IMR-90 (cell line): ENCODE measurements around the gene NLGN1. TPM values are rescaled to one million over a fixed set of nuclear protein-coding genes. Genes with fewer than 3 reads are reported as not detected.

Experiments
- ATAC-seq: fragments of 200-7000 bp; cut with Tn5 transposase; 2 replicates; pipeline ENCODE4 v1.9.1; 2020; ENCODE audit warnings: low read depth, mild to moderate bottlenecking, moderate library complexity
- BruUV-seq: library from RNA; stranded (reverse); fragments of 400-500 nt; replicated peaks from 2 replicates; lab custom pipeline; 2021; lab: Mats Ljungman, UMichigan
- CTCF ChIA-PET: fragments of 300-600 bp; formaldehyde crosslinking; extraction: SDS; loops from one replicate; lab custom pipeline; 2021; ENCODE audit warnings: antibody characterized with exemption; lab: Yijun Ruan, JAX
- POLR2A ChIA-PET: fragments of 300-600 bp; sonication (Branson Sonifier 250); formaldehyde crosslinking; loops from one replicate; lab custom pipeline; 2022; ENCODE audit warnings: antibody characterized with exemption; ENCODE audit not compliant: unreplicated experiment; lab: Charles Lee
- DNase-seq: peaks from one replicate; pipeline ENCODE4 v3.0.0; 2013
- H2AFZ ChIP-seq: replicated peaks from 2 replicates; pipeline ENCODE3; 2013; ENCODE audit warnings: low read length, mild to moderate bottlenecking; ENCODE audit not compliant: poor library complexity
- H2AK5ac ChIP-seq: 2 replicates; pipeline ENCODE4 v1.6.1; 2013; ENCODE audit warnings: low read depth, low read length, inconsistent platforms
- H2AK9ac ChIP-seq: replicated peaks from 2 replicates; pipeline ENCODE3; 2013; ENCODE audit warnings: mild to moderate bottlenecking, low read depth, low read length, moderate library complexity; ENCODE audit not compliant: poor library complexity
- H2BK120ac ChIP-seq: 2 replicates; pipeline ENCODE4 v1.6.1; 2013; ENCODE audit warnings: low read depth, low read length, inconsistent platforms
- H2BK15ac ChIP-seq: 3 replicates; pipeline ENCODE4 v1.6.1; 2013; ENCODE audit warnings: low read depth, low read length, inconsistent platforms
- H2BK20ac ChIP-seq: 2 replicates; pipeline ENCODE4 v1.6.1; 2013; ENCODE audit warnings: low read depth, mild to moderate bottlenecking, inconsistent platforms, low read length, moderate library complexity
- H2BK5ac ChIP-seq: 2 replicates; pipeline ENCODE4 v1.6.1; 2013; ENCODE audit warnings: mild to moderate bottlenecking, low read depth, low read length, inconsistent platforms; ENCODE audit not compliant: poor library complexity, severe bottlenecking
- H3K14ac ChIP-seq: replicated peaks from 2 replicates; pipeline ENCODE4 v1.6.1; 2013; ENCODE audit warnings: low read depth, low read length, inconsistent platforms
- H3K18ac ChIP-seq: 2 replicates; pipeline ENCODE4 v1.6.1; 2013; ENCODE audit warnings: low read depth, low read length, control low read depth
- H3K23ac ChIP-seq: 2 replicates; pipeline ENCODE4 v1.6.1; 2013; ENCODE audit warnings: low read depth, low read length, inconsistent platforms
- H3K27ac ChIP-seq: 2 replicates; pipeline ENCODE4 v1.5.1; 2013; ENCODE audit warnings: mild to moderate bottlenecking, control low read depth, low read length; ENCODE audit not compliant: insufficient read depth
- H3K27me3 ChIP-seq: 2 replicates; pipeline ENCODE4 v1.6.1; 2013; ENCODE audit warnings: low read length; ENCODE audit not compliant: control insufficient read depth, insufficient read depth
- H3K36me3 ChIP-seq: 2 replicates; pipeline ENCODE4 v1.6.1; 2013; ENCODE audit warnings: low read length, mixed read lengths; ENCODE audit not compliant: control insufficient read depth, insufficient read depth
- H3K4ac ChIP-seq: 2 replicates; pipeline ENCODE4 v1.6.1; 2013; ENCODE audit warnings: low read depth, low read length, inconsistent platforms
- H3K4me1 ChIP-seq: 2 replicates; pipeline ENCODE4 v1.6.1; 2013; ENCODE audit warnings: low read length, mixed read lengths; ENCODE audit not compliant: control insufficient read depth, insufficient read depth
- H3K4me2 ChIP-seq: 2 replicates; pipeline ENCODE4 v1.6.1; 2013; ENCODE audit warnings: low read depth, mild to moderate bottlenecking, control low read depth, low read length, moderate library complexity
- H3K4me3 ChIP-seq: 2 replicates; pipeline ENCODE4 v1.5.1; 2013; ENCODE audit warnings: low read depth, mild to moderate bottlenecking, control low read depth, low read length, moderate library complexity; ENCODE audit not compliant: insufficient read depth
- H3K56ac ChIP-seq: 2 replicates; pipeline ENCODE4 v1.6.1; 2013; ENCODE audit warnings: low read length, inconsistent platforms; ENCODE audit not compliant: insufficient read depth; ENCODE audit errors: extremely low read depth
- H3K79me1 ChIP-seq, 2 experiments: 2 replicates each; pipeline ENCODE4 v1.6.1; 2013; ENCODE audit warnings: low read length in 2 of 2, inconsistent platforms in 1 of 2, low read depth in 1 of 2
- H3K9ac ChIP-seq: 2 replicates; pipeline ENCODE4 v1.6.1; 2013; ENCODE audit warnings: low read depth, low read length, control low read depth
- H3K9me1 ChIP-seq: 2 replicates; pipeline ENCODE4 v1.6.1; 2013; ENCODE audit warnings: low read length, inconsistent platforms; ENCODE audit not compliant: insufficient read depth
- H3K9me3 ChIP-seq: 2 replicates; pipeline ENCODE4 v1.6.1; 2013; ENCODE audit warnings: low read length; ENCODE audit not compliant: control insufficient read depth, insufficient read depth
- H4K20me1 ChIP-seq: 2 replicates; pipeline ENCODE4 v1.6.1; 2013; ENCODE audit warnings: low read length, inconsistent platforms; ENCODE audit not compliant: insufficient read depth
- H4K5ac ChIP-seq: 2 replicates; pipeline ENCODE4 v1.6.1; 2013; ENCODE audit warnings: mild to moderate bottlenecking, low read depth, low read length, control low read depth
- H4K8ac ChIP-seq, 2 experiments: 2 replicates each; pipeline ENCODE4 v1.6.1; 2013; ENCODE audit warnings: low read depth in 2 of 2, low read length in 2 of 2, control low read depth in 1 of 2, inconsistent platforms in 1 of 2
- H4K91ac ChIP-seq: 2 replicates; pipeline ENCODE4 v1.6.1; 2013; ENCODE audit warnings: low read depth, low read length, inconsistent platforms; ENCODE audit not compliant: insufficient read depth
- ELK1 ChIP-seq: fragments of 150-350 bp; IDR thresholded peaks from 2 replicates; pipeline ENCODE4 v1.6.1; 2016; ENCODE audit warnings: low read depth, mild to moderate bottlenecking, low read length, moderate library complexity, borderline replicate concordance
- MAFK ChIP-seq: IDR thresholded peaks from 2 replicates; pipeline ENCODE4 v1.6.1; 2012; ENCODE audit warnings: low read depth, low read length, improper control_type of control experiment
- POLR2A ChIP-seq: IDR thresholded peaks from 2 replicates; pipeline ENCODE4 v1.6.1; 2012; ENCODE audit warnings: mild to moderate bottlenecking, low read depth, low read length
- USF2 ChIP-seq: fragments of 150-350 bp; IDR thresholded peaks from 2 replicates; pipeline ENCODE4 v1.6.1; 2017; ENCODE audit warnings: mild to moderate bottlenecking, antibody characterized with exemption, low read length, low read depth
- WGBS, 2 experiments: methylation state at CpG; one replicate each; pipeline versions ENCODE4 v1.1.5 to v1.1.7; 2013; ENCODE audit warnings: missing lambda C conversion rate in 2 of 2; ENCODE audit not compliant: insufficient read length in 1 of 2; ENCODE audit errors: extremely low coverage in 2 of 2; 5-methylcytosine and 5-hydroxymethylcytosine counted together
- dilution Hi-C: fragments of 300-500 bp; cut with HindIII; formaldehyde crosslinking; loops from one replicate; pipeline ENCODE4 v1.14.3; 2018; ENCODE audit warnings: low sequenced_read_pairs; ENCODE audit not compliant: unreplicated experiment
- in situ Hi-C: fragments of 300-500 bp; cut with MboI; formaldehyde crosslinking; loops from 3 replicates; pipeline ENCODE4 v1.14.3; 2019; ENCODE audit warnings: low sequenced_read_pairs, inconsistent platforms, mixed read lengths
- intact Hi-C: fragments of 100-400 bp; cut with micrococcal nuclease; formaldehyde crosslinking; loops from 2 replicates; pipeline ENCODE4 v1.10.0; 2022
- polyA plus RNA-seq, 3 experiments: library from polyadenylated mRNA; depleted of rRNA; stranded (reverse); fragments of >200 nt; gene quantifications; 2 replicates each; pipeline ENCODE4 v1.2.3, GENCODE V29; 2012; ENCODE audit warnings: low replicate concordance in 1 of 3
- total RNA-seq: library from RNA; depleted of rRNA; stranded (reverse); fragments of >200 nt; gene quantifications from 2 replicates; pipeline ENCODE4 v1.2.3, GENCODE V29; 2012

The NLGN1 gene
- total and polyA plus RNA-seq, 2 of the 4 experiments (the other 2 are of a cell fraction), result 1.8 to 12.5 TPM

- WGBS, 2 experiments, result 29% methylated on average over 1 of the region's 4 CpGs; no CpG with 5 or more reads in 1 of the 2 experiments
- POLR2A ChIA-PET, result no interaction called here
Observed at GRCh38 chr3:173838644-173839043, 441.1 kb downstream of the NLGN1 start.

More at GRCh38 chr3:173838644-173839043, 441.1 kb downstream of the NLGN1 start:
- no peak for TF ChIP-seq USF2
- no peak for TF ChIP-seq ELK1
- TF ChIP-seq POLR2A, result no peak
- peak; percentile 56 for TF ChIP-seq MAFK
- Histone ChIP-seq H3K36me3 (no peaks in the 10 kb centered on the region), H2AK9ac (no peak overlapping the region), H3K4me3 (no peak overlapping the region), H4K8ac (no peak overlapping the region), H2AK5ac (no peak overlapping the region), H4K91ac (no peak overlapping the region), H2AFZ (no peak overlapping the region), H3K23ac (no peak overlapping the region), H4K20me1 (no peaks in the 10 kb centered on the region), H3K9ac (no peak overlapping the region), H3K27ac (no peak overlapping the region), H3K4me2 (no peak overlapping the region), H2BK5ac (no peak overlapping the region), H3K79me1 (no peaks in the 10 kb centered on the region), H3K14ac (no peak overlapping the region), H2BK20ac (no peak overlapping the region), H3K4ac (no peak overlapping the region), H3K4me1 (no peaks in the 10 kb centered on the region), H3K9me3 (no peaks in the 10 kb centered on the region), H3K27me3 (no peaks in the 10 kb centered on the region), H3K9me1 (no peaks in the 10 kb centered on the region), H4K5ac (no peak overlapping the region), H2BK120ac (no peak overlapping the region), H3K18ac (no peak overlapping the region), H3K56ac (no peak overlapping the region), H2BK15ac (no peak overlapping the region)
- ATAC-seq, result no peak
- in situ Hi-C loops, result no loop called here
- dilution Hi-C loops, result no loop called here
- CTCF ChIA-PET, result interaction anchor here (0.7 kb wide), 1 partner anchor 272 kb away, joined by 3 read pairs; no protein-coding TSS in a partner anchor
- no peak for DNase-seq
- no TSS peak for BruUV-seq
- intact Hi-C loops, result no loop called here
